Inflammatory macrophage (primary cell): Measurements from ENCODE around the gene TPCN1.

Experiments used
- DNase-seq, 2 donors: peaks; one replicate each; pipeline ENCODE4 v3.0.0-alpha.2; 2020 to 2022

TPCN1 gene

DNA sequence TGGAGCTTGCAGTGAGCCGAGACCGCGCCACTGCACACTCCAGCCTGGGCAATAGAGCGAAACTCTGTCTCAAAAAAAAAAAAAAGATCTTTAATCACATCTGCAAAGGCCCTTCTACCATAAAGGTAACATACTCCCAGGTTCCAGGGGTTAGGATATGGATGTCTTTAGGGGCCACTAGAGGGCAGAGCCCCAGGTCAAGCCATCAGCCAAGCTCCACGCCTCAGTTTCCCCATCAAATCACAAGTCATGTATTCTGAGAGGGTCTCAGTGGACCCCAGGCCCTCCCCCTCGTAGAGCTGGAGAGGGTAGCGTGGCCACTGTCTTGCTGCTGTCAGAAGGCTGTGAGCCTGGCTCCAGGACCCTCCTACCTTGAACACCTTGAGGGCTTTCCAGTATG, 94.9 kb downstream of the TPCN1 start:
- no peak for DNase-seq

DNA sequence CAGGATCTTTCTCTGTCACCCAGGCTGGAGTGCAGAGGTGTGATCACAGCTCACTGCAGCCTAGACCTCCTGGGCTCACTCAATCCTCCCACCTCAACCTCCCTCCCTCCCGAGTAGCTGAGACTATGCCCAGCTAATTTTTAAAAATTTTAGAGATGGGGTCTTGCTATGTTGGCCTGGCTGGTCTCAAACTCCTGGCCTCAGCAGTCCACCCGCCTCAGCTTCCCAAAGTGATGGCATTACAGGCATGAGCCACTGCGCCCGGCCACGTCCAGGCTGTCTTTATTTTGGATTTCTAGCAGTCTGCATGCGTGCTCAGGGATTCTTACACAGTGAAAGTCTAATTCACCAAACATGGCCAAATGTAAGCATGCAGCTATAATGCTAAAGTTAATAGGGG, 95.9 kb downstream of the TPCN1 start:
- DNase-seq: no peak

DNA sequence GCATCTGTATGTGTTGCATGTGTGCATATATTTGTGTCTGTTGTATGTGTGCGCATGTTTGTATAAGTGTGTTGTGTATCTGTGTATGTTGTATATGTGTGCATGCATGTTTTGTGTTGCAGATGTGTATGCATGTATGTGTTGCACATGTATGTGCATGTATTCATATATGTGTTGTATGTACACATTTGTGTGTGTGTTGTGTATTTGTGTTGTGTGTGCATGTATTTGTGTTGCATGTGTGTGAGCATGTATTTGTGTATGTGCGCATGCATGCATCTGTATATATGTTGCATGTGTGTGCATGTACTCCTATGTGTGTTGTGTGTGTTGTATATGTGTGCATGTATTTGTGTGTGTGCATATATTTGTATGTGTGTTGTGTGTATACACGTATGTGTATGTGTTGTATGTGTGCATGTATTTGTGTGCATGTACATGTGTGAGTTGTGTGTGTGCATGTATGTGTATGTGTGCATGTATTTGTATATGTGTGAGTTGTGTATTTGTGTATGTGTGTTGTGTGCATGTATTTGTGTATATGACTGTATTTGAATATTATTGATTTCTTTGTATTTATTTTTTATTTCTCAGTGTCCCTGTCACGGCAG, 96.9 kb downstream of the TPCN1 start:
- DNase-seq: no peak

DNA sequence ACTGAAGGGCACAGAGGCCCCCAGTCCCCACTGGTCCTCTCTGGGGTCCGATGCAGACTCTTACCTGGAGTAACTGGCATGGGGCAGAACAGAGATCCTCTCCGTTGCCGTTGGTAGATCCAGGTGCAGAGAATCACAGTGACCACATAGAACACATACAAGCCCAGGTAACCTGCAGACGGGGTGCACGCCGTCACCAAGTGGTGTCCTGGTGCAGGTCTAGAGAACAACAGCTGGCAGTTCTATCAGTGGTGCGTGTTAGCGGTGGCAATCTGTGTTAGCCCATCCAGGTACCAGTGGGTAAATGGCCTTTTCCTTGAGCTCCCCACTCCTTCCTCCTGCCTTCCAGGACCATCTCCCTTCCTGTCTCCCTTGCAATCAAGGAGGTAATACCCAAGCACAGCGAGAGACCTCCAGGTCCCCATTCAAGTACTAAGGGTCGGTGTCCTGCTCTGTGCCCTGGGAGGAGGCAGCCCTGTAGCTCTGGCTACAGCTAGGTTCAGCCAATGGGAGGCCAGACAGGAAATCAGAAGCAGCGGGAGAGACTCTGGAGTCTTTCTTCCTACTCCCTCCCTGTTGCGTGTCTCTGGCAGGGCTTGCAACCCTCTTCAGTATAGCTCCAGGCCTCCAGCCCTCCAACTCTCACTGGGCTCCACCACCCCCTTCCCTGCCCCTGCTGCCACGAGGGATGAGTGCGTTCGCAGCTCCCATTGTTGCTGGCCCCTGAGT, 97.8 kb downstream of the TPCN1 start:
- DNase-seq: no peak

DNA sequence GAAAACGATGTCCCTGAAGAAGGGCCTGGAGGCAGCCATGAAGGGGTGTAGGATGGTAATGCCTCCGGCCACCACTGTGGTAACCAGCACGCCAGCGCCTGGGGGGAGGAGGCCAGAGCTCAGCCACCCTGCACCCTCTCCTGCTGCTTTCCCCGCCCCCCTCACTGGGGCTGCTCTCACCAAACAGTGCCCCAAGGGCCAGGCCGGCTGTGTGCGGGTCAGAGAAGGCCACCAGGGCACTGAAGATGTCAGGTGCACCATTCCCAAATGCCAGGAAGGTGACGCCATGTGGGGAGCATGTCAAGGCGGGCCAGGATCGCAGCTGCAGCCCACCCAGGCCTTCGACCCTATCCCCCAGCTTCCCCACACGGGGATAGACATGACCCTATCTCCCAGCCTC, 99.1 kb downstream of the TPCN1 start:
- DNase-seq: no peak

DNA sequence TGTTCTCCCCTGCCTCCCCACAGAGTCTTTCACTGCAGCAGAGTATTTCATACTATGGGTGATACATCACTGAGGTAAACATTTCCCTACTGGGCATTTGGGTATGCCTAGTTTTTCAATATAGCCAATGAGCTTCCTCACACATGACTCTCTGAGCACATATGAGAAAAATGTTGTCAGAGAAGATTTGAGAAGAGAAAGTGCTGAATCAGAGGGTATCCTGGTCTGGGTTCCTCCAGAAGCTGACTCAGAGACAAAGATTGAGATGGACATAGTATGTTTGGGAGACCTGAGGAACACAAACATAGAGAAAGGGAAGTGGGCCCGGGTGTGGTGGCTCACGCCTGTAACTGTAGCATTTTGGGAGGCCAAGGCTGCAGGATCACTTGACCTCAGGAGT, 101.1 kb downstream of the TPCN1 start:
- DNase-seq: peak; percentile 85 to 95

DNA sequence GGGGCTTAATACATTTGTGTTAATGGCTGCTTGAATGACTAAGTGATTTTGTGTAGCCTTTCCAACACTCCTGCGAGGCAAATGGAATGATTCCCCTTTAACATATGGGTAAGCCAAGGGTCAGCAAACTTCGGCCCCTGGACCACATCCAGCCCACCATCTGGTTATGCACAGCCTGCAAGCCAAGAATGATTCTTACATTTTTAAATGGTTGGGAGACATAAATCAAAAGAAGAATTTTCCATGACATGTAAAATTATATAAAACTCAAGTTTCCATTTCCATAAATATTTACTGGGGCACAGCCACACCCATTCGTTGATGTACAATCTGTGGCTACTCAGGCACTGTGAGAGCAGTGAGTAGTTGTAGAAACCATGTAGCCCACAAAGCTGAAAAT, 104.7 kb downstream of the TPCN1 start:
- DNase-seq: no peak

DNA sequence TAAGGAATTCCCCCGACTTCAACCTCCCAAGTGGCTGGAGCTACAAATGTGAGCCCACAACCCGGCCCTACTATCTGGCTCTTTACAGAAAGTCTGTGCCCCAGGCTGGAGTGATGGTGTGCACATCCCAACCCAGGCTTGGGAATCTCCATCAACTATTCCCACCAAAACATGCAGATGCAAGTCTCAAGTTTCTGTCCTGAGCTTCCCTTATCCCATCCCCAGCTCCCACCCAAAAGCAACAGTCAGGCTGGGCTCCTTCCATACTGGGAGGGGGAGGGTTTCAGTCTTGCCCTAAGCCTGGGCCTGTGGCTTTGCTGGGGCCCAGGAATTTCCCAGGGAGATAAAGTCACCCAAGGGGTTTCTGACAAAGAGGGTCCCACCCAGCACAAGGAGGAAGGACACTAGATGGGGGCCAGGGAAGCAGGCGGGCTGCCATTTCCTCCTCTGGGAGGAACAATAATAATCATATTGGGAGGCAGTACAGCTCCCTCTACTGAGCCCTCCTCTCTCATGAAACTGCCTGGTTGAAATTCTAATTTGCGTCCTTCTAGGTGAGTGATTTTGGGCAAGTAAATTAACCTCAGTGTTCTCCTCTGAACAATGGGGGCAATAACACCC, 105.6 kb downstream of the TPCN1 start:
- DNase-seq: no peak

DNA sequence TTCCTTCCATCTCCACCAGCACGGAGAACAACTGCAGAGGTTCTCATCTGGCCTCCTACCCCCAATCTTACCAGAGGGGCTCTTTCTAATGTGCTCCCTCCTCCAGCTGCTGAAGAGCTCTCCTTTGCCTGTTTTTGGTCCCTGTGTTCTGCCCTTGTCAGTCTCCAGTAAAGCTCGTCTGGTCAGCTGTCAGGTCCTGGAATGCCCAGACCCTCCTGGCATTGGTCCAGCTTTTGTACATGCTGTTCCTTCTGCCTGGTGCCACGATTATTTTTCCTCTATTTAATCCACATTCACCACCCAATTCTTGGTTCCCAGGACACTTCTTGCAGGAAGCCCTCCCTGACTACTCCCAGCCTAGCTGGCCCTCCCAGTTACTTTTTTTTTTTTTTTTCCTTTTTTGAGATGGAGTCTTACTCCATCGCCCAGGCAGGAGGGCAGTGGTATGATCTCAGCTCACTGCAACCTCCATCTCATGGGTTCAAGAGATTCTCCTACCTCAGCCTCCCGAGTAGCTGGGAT, 107.2 kb downstream of the TPCN1 start:
- no peak for DNase-seq

DNA sequence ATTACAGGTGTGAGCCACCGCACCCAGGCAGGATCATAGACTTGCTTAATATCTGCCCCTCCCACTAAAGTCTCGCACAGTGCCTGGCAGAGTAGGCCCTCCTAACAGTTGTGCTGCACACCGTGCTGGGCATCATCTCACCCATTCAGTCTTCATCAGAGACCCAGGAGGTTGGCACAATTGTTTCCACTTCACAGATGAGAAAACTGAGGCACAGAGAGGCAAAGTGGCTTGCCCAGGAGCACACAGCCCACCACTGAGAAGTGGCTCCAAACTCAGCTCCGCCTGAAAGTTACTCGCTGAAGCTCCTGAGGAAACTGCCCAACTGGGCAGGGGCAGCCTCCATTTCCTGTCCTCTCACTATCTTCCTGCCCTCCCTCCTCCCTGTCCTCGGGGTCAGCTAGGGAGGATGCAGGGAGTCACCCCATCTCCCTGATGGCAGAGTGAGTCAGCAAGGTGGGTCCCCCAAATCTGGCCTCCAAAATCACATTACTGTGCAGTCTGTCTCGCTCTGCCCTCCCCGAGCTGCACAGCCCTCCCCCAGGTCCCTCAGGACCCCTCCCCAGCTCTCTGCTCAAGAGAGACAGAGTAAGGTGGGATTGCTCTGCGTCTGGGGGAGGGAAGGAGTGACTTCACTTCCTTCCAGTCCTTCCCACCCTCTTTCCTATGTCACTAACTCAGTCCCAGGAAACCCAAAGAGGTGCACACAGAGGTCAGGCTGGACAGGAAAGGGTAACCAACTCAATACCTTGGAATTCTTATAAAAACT, 107.9 kb downstream of the TPCN1 start:
- DNase-seq: no peak

DNA sequence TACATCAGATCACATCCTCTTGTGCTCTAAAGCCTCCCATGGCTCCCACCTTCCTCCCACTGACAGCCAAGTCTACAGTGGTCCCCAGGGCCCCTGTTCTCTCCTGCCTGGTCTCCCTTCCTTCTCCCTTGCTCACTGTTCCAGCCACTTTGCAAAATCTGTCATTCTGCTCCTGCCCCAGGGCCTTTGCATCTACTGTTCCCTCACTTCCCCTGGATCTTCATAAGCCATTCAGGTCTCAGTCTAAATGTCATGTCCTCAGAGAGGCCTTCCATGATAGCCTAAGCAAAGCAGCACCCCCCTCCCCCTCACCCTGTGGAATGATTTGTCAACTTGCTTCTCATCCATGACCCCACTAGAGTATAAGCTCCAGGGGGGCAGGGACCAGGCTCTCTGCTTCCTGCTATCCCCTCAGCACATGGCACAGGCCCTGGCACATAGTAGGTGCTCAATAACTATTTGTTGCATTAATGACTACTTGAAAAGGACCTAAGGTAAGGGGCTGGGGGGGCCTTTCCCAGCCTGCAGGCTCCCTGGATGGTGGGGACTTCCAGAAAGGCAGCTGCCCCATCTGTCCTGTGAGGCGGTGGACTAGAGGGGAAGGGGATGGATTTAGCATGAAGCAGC, 108.6 kb downstream of the TPCN1 start:
- no peak for DNase-seq

DNA sequence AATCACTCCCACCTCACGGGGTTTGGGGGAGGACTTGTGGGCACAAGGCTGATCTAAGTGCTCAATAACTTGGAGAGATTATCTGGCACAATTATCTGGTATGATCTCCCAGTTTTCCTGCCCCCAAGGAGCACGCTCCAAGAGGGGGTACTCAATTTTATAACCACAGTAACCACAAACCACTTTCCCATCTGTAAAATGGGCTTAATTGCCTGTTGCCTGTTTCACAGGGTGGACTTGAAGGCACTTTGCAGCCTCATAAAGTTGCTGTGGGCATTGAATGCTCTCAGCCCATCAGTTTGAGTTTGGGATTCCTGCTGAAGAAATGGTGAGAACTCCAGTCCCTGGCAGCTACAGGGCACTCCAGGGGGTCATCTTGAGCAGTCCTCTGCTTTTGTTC, 109.2 kb downstream of the TPCN1 start:
- DNase-seq: no peak

DNA sequence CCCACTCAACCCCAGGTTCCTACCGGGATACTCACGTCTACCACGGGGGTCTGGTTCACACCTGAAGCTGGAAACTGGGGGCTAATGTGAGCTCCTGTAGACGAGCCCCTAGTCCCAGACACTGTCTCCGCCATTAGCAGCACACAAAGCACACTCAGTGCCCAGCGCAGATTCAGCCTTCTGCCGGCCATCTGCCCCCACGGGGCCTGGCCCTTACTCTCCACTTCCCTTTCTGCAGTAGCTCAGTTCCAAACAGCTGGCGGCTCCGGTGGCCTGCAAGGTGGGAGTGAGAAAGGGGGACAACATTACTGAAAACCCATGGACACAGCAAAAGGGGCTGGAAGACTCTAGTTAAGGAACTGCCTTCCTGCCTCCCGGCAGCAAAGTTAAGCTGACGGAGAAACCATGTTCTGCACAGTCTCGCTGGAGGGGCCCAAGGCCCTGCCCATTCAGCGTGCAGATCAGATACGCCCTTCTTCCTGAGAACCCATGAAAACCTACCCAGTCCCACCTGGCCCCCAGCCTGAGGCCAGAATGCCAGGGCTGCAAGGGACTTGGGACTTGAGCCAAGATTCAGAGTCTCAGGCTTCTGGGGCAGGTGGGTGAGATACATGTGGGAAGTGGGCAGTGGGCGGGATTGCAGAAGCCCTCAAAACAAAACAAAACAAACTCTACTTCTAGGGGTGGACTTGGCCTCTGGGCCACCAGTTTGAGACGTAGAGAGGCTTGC, 111.6 kb downstream of the TPCN1 start:
- peak; percentile 49 to 73 for DNase-seq

DNA sequence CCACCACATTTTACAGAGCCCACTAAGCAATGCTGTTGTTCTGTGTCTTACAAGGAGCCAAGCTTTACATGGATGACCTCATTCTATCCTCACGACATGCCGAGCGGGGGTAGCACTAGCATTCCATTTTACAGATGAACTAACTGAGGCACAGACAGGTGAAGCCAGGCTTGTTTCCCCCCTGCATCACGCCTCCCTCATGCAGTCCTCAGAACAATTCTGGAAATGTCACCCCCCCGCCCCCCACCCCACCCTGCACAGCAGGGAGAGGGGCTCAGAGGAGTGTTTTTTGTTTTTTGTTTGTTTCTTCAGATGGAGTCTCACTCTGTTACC, 112.1 kb downstream of the TPCN1 start:
- DNase-seq: no peak

DNA sequence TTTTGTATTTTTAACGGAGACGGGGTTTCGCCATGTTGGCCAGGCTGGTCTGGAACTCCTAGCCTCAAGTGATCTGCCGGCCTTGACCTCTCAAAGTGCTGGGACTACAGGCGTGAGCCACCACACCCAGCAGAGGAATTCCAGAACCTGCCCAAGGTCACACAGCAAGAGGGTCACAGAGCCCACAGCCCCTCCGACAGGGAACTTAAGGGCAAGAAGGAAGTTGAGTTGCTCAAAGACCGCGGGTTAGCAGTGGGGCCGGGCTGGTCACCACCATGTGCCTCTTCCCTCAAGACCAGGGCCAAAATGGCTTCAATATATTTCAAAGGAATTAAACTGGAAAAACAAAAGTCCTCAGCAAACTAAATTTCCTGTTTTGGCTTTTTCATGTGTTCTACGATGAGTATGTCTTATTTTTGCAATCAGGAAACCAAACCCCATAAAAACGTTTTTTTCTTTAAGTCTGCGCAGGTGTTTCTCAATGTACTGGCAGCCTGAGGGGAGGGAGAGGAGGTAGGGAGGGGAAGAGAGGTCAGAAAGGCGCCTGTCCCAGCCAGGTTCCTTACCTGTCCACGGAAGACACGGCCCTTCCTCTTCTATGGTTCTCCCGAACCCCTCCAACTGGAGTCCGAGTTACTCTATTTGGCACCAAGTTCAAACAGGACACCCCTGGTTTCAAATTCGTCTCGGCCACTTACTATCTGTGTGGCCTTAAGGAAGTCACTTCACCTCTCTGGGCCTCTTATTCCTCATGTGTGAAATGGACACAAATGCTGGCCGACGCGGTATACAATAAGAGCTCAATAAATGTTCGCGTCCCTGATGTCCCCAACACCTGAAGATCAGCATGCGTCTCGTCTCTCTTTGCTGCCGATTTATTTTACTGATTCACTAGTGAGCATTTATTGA, 112.9 kb downstream of the TPCN1 start:
- DNase-seq: peak; percentile 75 to 91

DNA sequence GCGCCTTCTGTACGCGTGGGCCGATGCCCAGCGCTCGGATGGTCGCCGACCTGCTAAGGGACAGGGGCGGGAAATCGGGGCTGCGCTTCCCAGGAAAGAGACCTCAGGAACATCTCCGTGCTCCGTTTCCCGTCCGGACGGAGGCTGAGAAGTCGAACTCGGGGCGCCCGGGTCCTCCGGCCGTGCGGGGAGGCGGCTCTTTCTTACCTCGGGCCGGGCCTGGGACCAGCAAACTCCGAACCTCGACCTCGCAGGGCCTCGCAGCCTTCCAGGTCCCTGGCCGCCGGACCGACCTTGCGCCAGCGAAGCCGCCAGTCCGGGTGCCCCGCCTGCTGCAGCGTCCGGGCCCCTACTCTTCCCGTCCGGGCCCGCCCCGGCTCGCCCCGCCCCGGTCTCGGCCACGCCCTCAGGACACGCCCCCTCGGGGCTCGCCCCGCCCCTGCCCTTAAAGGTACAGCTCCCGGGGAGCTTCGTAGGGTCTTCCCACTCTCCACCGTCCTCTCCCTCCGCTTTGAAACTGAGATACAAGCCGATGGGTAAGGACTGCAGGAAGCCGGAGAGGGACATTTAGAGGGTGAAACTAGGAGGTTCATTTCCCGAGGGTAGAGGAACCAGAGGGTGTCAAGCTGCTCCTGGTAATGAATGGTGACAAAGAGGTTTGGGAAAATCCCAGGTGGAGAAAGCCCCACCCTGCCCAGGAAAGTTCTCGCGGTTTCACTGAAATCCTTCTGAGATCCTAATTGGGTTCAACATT, 113.7 kb downstream of the TPCN1 start, which contains the start of gene SLC8B1:
TSS of gene SLC8B1 (minus strand) at position 324 of the 754 bp plus-strand sequence. CDS start 2,231 bp downstream, outside the sequence.
- peak; percentile 91 to 92 for DNase-seq

DNA sequence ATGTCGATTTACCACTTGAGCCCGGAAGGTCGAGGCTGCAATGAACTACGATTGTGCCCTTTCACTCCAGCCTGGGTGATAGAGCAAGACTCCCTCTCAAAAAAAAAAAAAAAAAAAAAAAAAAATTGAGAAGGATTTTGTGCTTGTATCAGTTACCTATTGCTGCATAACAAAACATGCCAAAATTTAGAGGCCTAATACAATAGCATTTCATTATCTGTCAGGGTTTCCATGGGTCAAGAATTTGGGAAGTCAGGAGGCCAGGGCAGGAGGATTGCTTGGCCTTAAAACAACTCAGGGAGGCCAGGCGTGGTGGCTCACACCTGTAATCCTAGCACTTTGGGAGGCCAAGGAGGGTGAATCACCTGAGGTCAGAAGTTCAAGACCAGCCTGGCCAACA, 118.3 kb downstream of the TPCN1 start:
- DNase-seq: no peak

DNA sequence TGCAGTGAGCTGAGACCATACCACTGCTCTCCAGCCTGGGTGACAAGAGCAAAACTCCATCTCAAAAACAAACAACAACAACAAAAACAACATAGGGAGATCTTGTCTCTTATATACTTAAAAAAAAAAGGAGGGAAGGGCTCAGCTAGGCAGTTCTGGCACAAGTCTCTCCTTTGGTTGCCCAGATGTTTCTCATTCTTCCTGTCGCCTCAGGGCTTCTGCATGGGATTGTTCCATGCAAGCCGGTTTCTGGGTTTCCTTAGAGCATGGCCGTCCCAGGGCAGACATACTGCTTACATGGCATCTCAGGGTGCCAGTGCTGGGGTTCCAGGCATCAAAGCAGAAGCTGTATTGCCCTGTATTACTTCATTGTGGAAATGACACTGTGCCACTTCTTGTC, 118.8 kb downstream of the TPCN1 start:
- no peak for DNase-seq

DNA sequence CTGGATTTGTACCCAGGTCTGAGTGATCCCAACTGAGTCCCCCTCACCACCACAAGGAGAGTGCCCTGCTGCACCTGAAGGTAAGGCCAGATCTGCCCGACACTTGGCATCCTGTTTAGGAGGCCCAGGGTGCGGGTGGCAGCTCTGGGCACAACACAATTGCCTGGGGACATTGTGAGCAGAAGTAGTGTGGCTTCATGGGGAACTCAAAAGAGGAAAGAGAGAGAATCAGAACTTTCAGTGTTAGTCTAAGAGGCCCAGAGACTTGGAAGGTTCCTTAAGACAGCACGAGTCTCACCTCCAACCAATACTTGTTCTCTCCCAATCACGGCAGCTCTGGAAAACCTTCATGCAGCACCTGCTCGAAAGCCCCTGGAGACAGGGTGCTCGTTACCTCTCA, 120.3 kb downstream of the TPCN1 start:
- peak; percentile 62 to 70 for DNase-seq

DNA sequence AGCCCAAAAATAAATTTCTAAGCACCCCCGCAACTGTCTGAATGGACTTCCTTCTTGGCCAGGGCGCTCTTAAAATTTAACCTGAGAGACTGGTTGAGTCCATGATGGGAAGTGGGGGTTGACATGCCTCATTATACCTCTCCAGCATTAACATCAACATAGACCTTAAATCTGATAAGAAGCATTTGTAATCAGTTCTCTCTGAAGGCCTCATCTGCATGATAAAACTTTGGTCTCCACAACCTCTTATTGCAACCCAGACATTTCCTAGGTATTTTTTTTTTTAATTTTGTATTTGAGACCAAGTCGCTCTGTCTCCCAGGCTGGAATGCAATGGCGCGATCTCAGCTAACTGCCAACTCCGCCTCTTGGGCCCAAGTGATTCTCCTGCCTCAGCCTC, 124.1 kb downstream of the TPCN1 start:
- no peak for DNase-seq
